NCI-H526 treated with DMSO at 0.1 percent for 48 hours (cell line): Measurements from ENCODE around the gene PCTP.

ENCODE experiments used
- DNase-seq: peaks from one replicate; lab custom pipeline; 2025; lab: John Stamatoyannopoulos, UW

The PCTP gene

GRCh38 chr17:55750750-55751657 lies at the start of gene PCTP:
PCTP (plus strand) TSS chr17:55751051; CDS start chr17:55751104, 53 bp downstream.
- DNase-seq = peak; percentile 58

- DNase-seq = no peak
These were observed 48.7 kb upstream of the PCTP start for GRCh38 chr17:55702150-55702549.

GRCh38 chr17:55704401-55704800 lies 46.5 kb upstream of the PCTP start:
- DNase-seq = no peak

GRCh38 chr17:55705847-55706246 lies 45.0 kb upstream of the PCTP start:
- no peak for DNase-seq

GRCh38 chr17:55706808-55707773 lies 43.8 kb upstream of the PCTP start:
- DNase-seq = no peak

GRCh38 chr17:55708175-55708974 lies 42.5 kb upstream of the PCTP start:
- DNase-seq = no peak

- no peak for DNase-seq
These were observed 41.4 kb upstream of the PCTP start for GRCh38 chr17:55709440-55709839.

- no peak for DNase-seq
These were observed 40.9 kb upstream of the PCTP start for GRCh38 chr17:55709984-55710383.

GRCh38 chr17:55710410-55710809 lies 40.4 kb upstream of the PCTP start:
- DNase-seq = no peak

- DNase-seq = no peak
These were observed 39.9 kb upstream of the PCTP start for GRCh38 chr17:55710829-55711496.

- no peak for DNase-seq
These were observed 33.4 kb upstream of the PCTP start for GRCh38 chr17:55717432-55717831.

- DNase-seq = peak; percentile 39
These were observed 32.7 kb upstream of the PCTP start for GRCh38 chr17:55717898-55718735.

- DNase-seq = no peak
These were observed 29.7 kb upstream of the PCTP start for GRCh38 chr17:55720919-55721836.

- DNase-seq = no peak
These were observed 28.7 kb upstream of the PCTP start for GRCh38 chr17:55722016-55722736.

GRCh38 chr17:55722742-55723487 lies 27.9 kb upstream of the PCTP start, which contains the start of gene TMEM100:
TMEM100 (minus strand) TSS chr17:55722864; CDS start chr17:55721070, 1,794 bp downstream.
- DNase-seq = no peak

- DNase-seq = no peak
These were observed 27.4 kb upstream of the PCTP start for GRCh38 chr17:55723488-55723848.

- no peak for DNase-seq
These were observed 24.4 kb upstream of the PCTP start for GRCh38 chr17:55726440-55726839.

GRCh38 chr17:55727275-55727674 lies 23.6 kb upstream of the PCTP start:
- no peak for DNase-seq
